A549 (cell line): Measurements from ENCODE around the gene NOSTRIN. TPM values are rescaled to one million over a fixed set of nuclear protein-coding genes. Genes with fewer than 3 reads are reported as not detected.
A peak's percentile ranks its signal among the peaks of the same experiment; 100 is the strongest.

ENCODE experiments used
- ATAC-seq, 2 experiments: fragments of 200-7000 bp in 1 of 2; fragments of >200 bp in 1 of 2; cut with Nextera tagmentation in 1 of 2; cut with Tn5 transposase in 1 of 2; 3 replicates each; pipeline versions ENCODE4 v1.8.0 to v1.9.1; 2018 to 2020; ENCODE audit warnings: mild to moderate bottlenecking in 1 of 2, moderate library complexity in 1 of 2
- CTCF ChIA-PET: fragments of 300-600 bp; sonication (Branson Sonifier 250); formaldehyde crosslinking; extraction: SDS; loops from one replicate; lab custom pipeline; 2021; ENCODE audit warnings: antibody characterized with exemption, inconsistent platforms; lab: Yijun Ruan, JAX
- POLR2A ChIA-PET: fragments of 350-600 bp; formaldehyde crosslinking; extraction: SDS; loops from one replicate; lab custom pipeline; 2021; ENCODE audit warnings: antibody characterized with exemption, inconsistent platforms; lab: Yijun Ruan, JAX
- DNase-seq, 2 experiments: peaks; one replicate each; pipeline versions ENCODE4 v3.0.0 to v3.0.0-alpha.2; 2011 to 2016; ENCODE audit warnings: low read depth in 1 of 2, low spot score in 1 of 2
- FAIRE-seq: peaks from 2 replicates; lab custom pipeline; 2011; peaks lifted over from hg19 to GRCh38; lab: Jason Lieb, UNC
- H3K27ac ChIP-seq, 2 experiments: fragments of >200 bp; sonication (Bioruptor Twin); formaldehyde crosslinking; 3 replicates each; pipeline ENCODE4 v1.5.1; 2016 to 2017
- H3K4me1 ChIP-seq: fragments of >200 bp; sonication (Bioruptor Twin); formaldehyde crosslinking; 3 replicates; pipeline ENCODE4 v1.6.1; 2016
- H3K4me2 ChIP-seq: fragments of >200 bp; sonication (Bioruptor Twin); formaldehyde crosslinking; 3 replicates; pipeline ENCODE4 v1.6.1; 2016
- H3K4me3 ChIP-seq: fragments of >200 bp; sonication (Bioruptor Twin); formaldehyde crosslinking; 3 replicates; pipeline ENCODE4 v1.5.1; 2016
- H3K9me3 ChIP-seq: fragments of >200 bp; sonication (Bioruptor Twin); formaldehyde crosslinking; 3 replicates; pipeline ENCODE4 v1.6.1; 2016
- CBX8 ChIP-seq: fragments of 200-600 bp; sonication (generic); IDR thresholded peaks from 2 replicates; pipeline ENCODE4 v1.6.1; 2016
- ESRRA ChIP-seq: fragments of 150-350 bp; IDR thresholded peaks from 2 replicates; pipeline ENCODE4 v1.6.1; 2014; ENCODE audit warnings: mild to moderate bottlenecking, low read length, borderline replicate concordance
- FOSB ChIP-seq: fragments of 250-450 bp; sonication (Bioruptor Pico); IDR thresholded peaks from 2 replicates; pipeline ENCODE4 v1.5.0; 2020; ENCODE audit warnings: mild to moderate bottlenecking, moderate library complexity
- FOSL2 ChIP-seq, 2 experiments: fragments of 450-650 bp in 1 of 2; fragments of >200 bp in 1 of 2; sonication (Bioruptor Twin) in 1 of 2; formaldehyde crosslinking; IDR thresholded peaks; 2 replicates each; pipeline versions ENCODE4 v1.5.0 to v1.6.1; 2016 to 2020; ENCODE audit warnings: mild to moderate bottlenecking in 1 of 2, moderate library complexity in 1 of 2
- HOXA7 ChIP-seq: fragments of 250-450 bp; sonication (Bioruptor Pico); IDR thresholded peaks from 2 replicates; pipeline ENCODE4 v1.5.0; 2020; ENCODE audit warnings: mild to moderate bottlenecking, moderate library complexity
- MAZ ChIP-seq: fragments of 150-350 bp; IDR thresholded peaks from 2 replicates; pipeline ENCODE4 v1.6.1; 2014; ENCODE audit warnings: antibody characterized with exemption, low read depth, low read length, borderline replicate concordance
- MYC ChIP-seq: IDR thresholded peaks from 2 replicates; pipeline ENCODE4 v1.6.1; 2012; ENCODE audit warnings: mild to moderate bottlenecking, inconsistent platforms, low read length, improper control_type of control experiment, borderline replicate concordance
- NPAS2 ChIP-seq: fragments of 250-450 bp; sonication (Bioruptor Pico); IDR thresholded peaks from 2 replicates; pipeline ENCODE4 v1.8.0; 2022; ENCODE audit warnings: mild to moderate bottlenecking, moderate library complexity, borderline replicate concordance
- PBX3 ChIP-seq: IDR thresholded peaks from 2 replicates; pipeline ENCODE4 v1.6.1; 2012
- POLR2A ChIP-seq: IDR thresholded peaks from 2 replicates; pipeline ENCODE4 v1.6.1; 2012; ENCODE audit warnings: mild to moderate bottlenecking, low read length
- RAD21 ChIP-seq, 2 experiments: fragments of >200 bp in 1 of 2; sonication (Bioruptor Twin) in 1 of 2; formaldehyde crosslinking in 1 of 2; IDR thresholded peaks in 1 of 2; conservative IDR thresholded peaks in 1 of 2; 2 replicates in 1 of 2; 3 replicates in 1 of 2; pipeline ENCODE4 v1.6.1; 2012 to 2018; ENCODE audit warnings: inconsistent platforms in 1 of 2
- RFX5 ChIP-seq: fragments of 450-650 bp; IDR thresholded peaks from 2 replicates; pipeline ENCODE4 v1.7.1; 2014; ENCODE audit warnings: antibody characterized with exemption, mild to moderate bottlenecking, moderate library complexity
- SREBF2 ChIP-seq: fragments of 450-650 bp; IDR thresholded peaks from 2 replicates; pipeline ENCODE4 v1.6.1; 2014; ENCODE audit warnings: mild to moderate bottlenecking, moderate library complexity
- TFCP2L1 ChIP-seq: fragments of 250-450 bp; sonication (Bioruptor Pico); IDR thresholded peaks from 2 replicates; pipeline ENCODE4 v1.5.0; 2021; ENCODE audit warnings: mild to moderate bottlenecking
- USF2 ChIP-seq: fragments of 450-650 bp; IDR thresholded peaks from 2 replicates; pipeline ENCODE4 v1.6.1; 2014; ENCODE audit warnings: antibody characterized with exemption
- ZNF302 ChIP-seq: fragments of 250-450 bp; sonication (Bioruptor Pico); IDR thresholded peaks from 2 replicates; pipeline ENCODE4 v1.9.0; 2021; ENCODE audit warnings: inconsistent platforms, mild to moderate bottlenecking, moderate library complexity
- WGBS: methylation state at CpG from one replicate; pipeline ENCODE4 v1.1.6; 2017; ENCODE audit errors: missing lambda C conversion rate; 5-methylcytosine and 5-hydroxymethylcytosine counted together
- polyA minus RNA-seq: library from RNA; depleted of rRNA, polyadenylated mRNA; stranded (reverse); fragments of >200 nt; gene quantifications from 2 replicates; pipeline ENCODE4 v1.2.3, GENCODE V29; 2011; rRNA and poly(A)+ RNA removed
- polyA plus RNA-seq, 4 experiments: library from polyadenylated mRNA; depleted of rRNA in 3 of 4; stranded (reverse); fragments of >200 nt; fragmentation: RNase III in 1 of 4; extraction: RNeasy Plus Mini Kit Qiagen cat#74134 plus additional on column Dnase treatment in 1 of 4; gene quantifications; 2 replicates in 3 of 4; 3 replicates in 1 of 4; pipeline ENCODE4 v1.2.3, GENCODE V29; 2011 to 2017
- TF ChIP-seq, protein P1 (sequence below): fragments of 200-600 bp; sonication (generic); IDR thresholded peaks from 2 replicates; pipeline ENCODE4 v1.6.1; 2016; ENCODE audit warnings: antibody characterized with exemption, mild to moderate bottlenecking, moderate library complexity

NOSTRIN gene, protein sequence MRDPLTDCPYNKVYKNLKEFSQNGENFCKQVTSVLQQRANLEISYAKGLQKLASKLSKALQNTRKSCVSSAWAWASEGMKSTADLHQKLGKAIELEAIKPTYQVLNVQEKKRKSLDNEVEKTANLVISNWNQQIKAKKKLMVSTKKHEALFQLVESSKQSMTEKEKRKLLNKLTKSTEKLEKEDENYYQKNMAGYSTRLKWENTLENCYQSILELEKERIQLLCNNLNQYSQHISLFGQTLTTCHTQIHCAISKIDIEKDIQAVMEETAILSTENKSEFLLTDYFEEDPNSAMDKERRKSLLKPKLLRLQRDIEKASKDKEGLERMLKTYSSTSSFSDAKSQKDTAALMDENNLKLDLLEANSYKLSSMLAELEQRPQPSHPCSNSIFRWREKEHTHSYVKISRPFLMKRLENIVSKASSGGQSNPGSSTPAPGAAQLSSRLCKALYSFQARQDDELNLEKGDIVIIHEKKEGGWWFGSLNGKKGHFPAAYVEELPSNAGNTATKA
- polyA plus RNA-seq (2011; rRNA removed), result 9.7 and 11.7 TPM in 2 replicates
- 0.29 and 0.36 TPM in 2 replicates for polyA plus RNA-seq (2012; cell fraction: cytosol; rRNA removed)
- polyA plus RNA-seq (2012; cell fraction: nucleus; rRNA removed), result 0.28 and 0.54 TPM in 2 replicates
- 1.9 to 2.8 TPM (median 2.5 TPM) in 3 replicates for polyA plus RNA-seq (2017; fragmentation: RNase III; extraction: RNeasy Plus Mini Kit Qiagen cat#74134 plus additional on column Dnase treatment)
- 11.2 and 14.7 TPM in 2 replicates for polyA minus RNA-seq

DNA sequence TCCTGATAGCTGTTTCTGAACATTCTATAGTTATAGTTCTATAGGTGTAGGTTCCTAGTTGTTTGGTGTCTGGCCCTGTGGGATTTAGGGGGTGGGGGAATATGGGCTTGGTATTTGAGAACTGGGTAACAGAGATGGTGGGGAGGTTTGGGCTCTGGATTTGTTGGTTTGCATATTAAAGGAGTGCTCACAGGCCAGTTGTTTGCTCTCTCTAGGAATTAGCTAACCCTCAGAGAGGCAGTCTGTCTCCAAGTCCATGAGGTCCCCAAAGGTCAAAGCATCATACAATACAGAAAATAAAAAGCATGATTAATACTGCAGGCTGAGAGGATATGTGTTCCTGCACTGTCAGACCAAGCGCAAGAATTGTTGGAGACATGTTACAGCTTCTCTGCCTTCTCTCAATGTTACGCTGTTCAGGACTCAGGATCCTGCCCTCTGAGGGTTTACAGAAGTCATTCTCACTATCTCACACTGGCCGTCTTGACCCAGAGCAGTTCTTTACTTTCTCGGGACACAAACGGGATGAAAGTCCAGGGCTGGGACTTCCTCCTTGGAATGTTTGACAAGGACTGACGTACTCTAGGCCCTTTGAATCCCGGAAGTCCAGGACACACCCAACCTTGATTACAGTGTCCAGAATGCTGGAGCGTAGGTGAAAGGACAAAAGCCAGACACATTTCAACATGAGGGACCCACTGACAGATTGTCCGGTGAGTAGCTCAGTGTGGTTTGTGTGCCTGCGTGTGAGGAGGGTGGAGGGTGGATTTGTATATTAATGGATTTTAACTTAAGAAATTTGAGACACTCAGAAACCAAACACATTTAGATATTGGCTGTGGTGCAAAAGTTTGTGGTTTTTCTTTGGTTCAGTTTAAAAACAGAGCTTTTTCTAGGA, at the start of gene NOSTRIN:
Gene NOSTRIN, plus strand, starts transcription at position 677 of the 898 bp plus-strand sequence. Its CDS starts 10 bp downstream, at position 687.
- TF ChIP-seq POLR2A (no peak), MYC (0 out of 2 replicates have a peak, but pooled peaks have one; percentile 57), FOSB (CRISPR knock-in tag) (no peak)
- H3K4me2 ChIP-seq, result peak within 1 kb of the TSS; percentile 65
- peak; percentile 92 to 95 for ATAC-seq
- no peaks in the 10 kb centered on the region for H3K9me3 ChIP-seq
- CTCF ChIA-PET, result no interaction called here
- peak within 1 kb of the TSS; percentile 30 for H3K4me3 ChIP-seq
- POLR2A ChIA-PET, result no interaction called here
- DNase-seq, result peak; percentile 52 to 92
- H3K27ac ChIP-seq, result peak within 1 kb of the TSS; percentile 51 to 60
- 17% methylated on average over 10 of the region's 10 CpGs for WGBS
- H3K4me1 ChIP-seq, result peaks cover 16% of the 10 kb centered on the region
- FAIRE-seq, result no peak

- no peak overlapping the region for H3K4me3 ChIP-seq
- ChIA-PET CTCF (no interaction called here), POLR2A (no interaction called here)
- H3K4me2 ChIP-seq, result no peak overlapping the region
- H3K9me3 ChIP-seq, result no peaks in the 10 kb centered on the region
- WGBS, result 87% methylated on average over 8 of the region's 8 CpGs
- ATAC-seq (no peak), FAIRE-seq (no peak), DNase-seq (no peak)
- no peak for TF ChIP-seq RFX5
- TF ChIP-seq ESRRA, result no peak
- TF ChIP-seq MAZ, result no peak
- TF ChIP-seq MYC, result no peak
- no peak for TF ChIP-seq HOXA7 (CRISPR knock-in tag)
- no peak for TF ChIP-seq PBX3
- TF ChIP-seq, protein P1, sequence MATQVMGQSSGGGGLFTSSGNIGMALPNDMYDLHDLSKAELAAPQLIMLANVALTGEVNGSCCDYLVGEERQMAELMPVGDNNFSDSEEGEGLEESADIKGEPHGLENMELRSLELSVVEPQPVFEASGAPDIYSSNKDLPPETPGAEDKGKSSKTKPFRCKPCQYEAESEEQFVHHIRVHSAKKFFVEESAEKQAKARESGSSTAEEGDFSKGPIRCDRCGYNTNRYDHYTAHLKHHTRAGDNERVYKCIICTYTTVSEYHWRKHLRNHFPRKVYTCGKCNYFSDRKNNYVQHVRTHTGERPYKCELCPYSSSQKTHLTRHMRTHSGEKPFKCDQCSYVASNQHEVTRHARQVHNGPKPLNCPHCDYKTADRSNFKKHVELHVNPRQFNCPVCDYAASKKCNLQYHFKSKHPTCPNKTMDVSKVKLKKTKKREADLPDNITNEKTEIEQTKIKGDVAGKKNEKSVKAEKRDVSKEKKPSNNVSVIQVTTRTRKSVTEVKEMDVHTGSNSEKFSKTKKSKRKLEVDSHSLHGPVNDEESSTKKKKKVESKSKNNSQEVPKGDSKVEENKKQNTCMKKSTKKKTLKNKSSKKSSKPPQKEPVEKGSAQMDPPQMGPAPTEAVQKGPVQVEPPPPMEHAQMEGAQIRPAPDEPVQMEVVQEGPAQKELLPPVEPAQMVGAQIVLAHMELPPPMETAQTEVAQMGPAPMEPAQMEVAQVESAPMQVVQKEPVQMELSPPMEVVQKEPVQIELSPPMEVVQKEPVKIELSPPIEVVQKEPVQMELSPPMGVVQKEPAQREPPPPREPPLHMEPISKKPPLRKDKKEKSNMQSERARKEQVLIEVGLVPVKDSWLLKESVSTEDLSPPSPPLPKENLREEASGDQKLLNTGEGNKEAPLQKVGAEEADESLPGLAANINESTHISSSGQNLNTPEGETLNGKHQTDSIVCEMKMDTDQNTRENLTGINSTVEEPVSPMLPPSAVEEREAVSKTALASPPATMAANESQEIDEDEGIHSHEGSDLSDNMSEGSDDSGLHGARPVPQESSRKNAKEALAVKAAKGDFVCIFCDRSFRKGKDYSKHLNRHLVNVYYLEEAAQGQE, result no peak
- TF ChIP-seq FOSB (CRISPR knock-in tag), result no peak
- TF ChIP-seq NPAS2 (CRISPR knock-in tag), result no peak
- no peak for TF ChIP-seq CBX8
- no peak for TF ChIP-seq RAD21 (conservative IDR thresholded peaks at IDR 0.05 in 1 of 2, IDR thresholded peaks at IDR 0.05 in 1 of 2)
- TF ChIP-seq SREBF2, result no peak
- TF ChIP-seq USF2, result no peak
- TF ChIP-seq TFCP2L1 (CRISPR knock-in tag), result no peak
- TF ChIP-seq FOSL2 (IDR thresholded peaks at IDR 0.05), result no peak
- TF ChIP-seq FOSL2 (CRISPR knock-in tag; IDR thresholded peaks at IDR 0.05), result no peak
- TF ChIP-seq ZNF302, result no peak
- no peak overlapping the region for H3K27ac ChIP-seq
- H3K4me1 ChIP-seq, result no peaks in the 10 kb centered on the region
Measured at GRCh38 chr2:168753765-168754329, 48.6 kb upstream of the NOSTRIN start.
